ENCODE measurements around the gene SIK1. TPM values are rescaled to one million over a fixed set of nuclear protein-coding genes. Genes with fewer than 3 reads are reported as not detected.
"Not testable (repeated sequence)": the region's sequence is repeated elsewhere in the genome, so short reads cannot be mapped to it uniquely, and the experiment has no call there.

Gene SIK1
- polyA plus RNA-seq, result 10 to 100 TPM in 1 of 4 donors, 1 to 10 TPM in 3; 1.9 to 11.5 (median 4.9) TPM
- long read RNA-seq, donor 1, result 0 reads
- long read RNA-seq, donor 2, result 0 reads
- long read RNA-seq, donor 3, result 0 reads
- long read RNA-seq, donor 4, result 0 reads
- long read RNA-seq, donor 5, result 0 reads
- long read RNA-seq, donor 6, result 0 reads
- long read RNA-seq, donor 7, partial matches to known transcripts, result 0 of 1 reads
- long read RNA-seq, donor 7, other reads (novel, unspliced or antisense), result 0 of 1 reads
- long read RNA-seq, donor 8, result 0 reads
- long read RNA-seq, donor 9, result 0 reads
- long read RNA-seq, donor 10, result 0 reads

- not testable (repeated sequence) for FAIRE-seq; H3K27me3 ChIP-seq (ENCODE audit: control insufficient read depth in 3 of 3, insufficient read depth in 3 of 3, low read length in 3 of 3); H3K36me3 ChIP-seq (ENCODE audit: control insufficient read depth in 3 of 3, insufficient read depth in 2 of 3, low read depth in 1 of 3, low read length in 3 of 3); H3K4me1 ChIP-seq (ENCODE audit: control insufficient read depth in 3 of 3, insufficient read depth in 2 of 3, low read depth in 1 of 3, low read length in 2 of 3); DNase-seq; H3K27ac ChIP-seq (ENCODE audit: low read depth in 1 of 3, low read length in 2 of 3); H3K4me3 ChIP-seq (ENCODE audit: low read depth in 1 of 3, low read length in 3 of 3); H3K9me3 ChIP-seq (ENCODE audit: control insufficient read depth in 2 of 2, insufficient read depth in 1 of 2, low read depth in 1 of 2, low read length in 1 of 2)
- 10% methylated on average over 2 of the region's 120 CpGs; no CpG with 5 or more reads in 2 of the 3 donors for WGBS, 3 donors
Measured at GRCh38 chr21:43426404-43427241, at the start of gene SIK1. Gene SIK1 (minus strand): TSS chr21:43427131. CDS start chr21:43426178, 953 bp downstream.

- not testable (repeated sequence) for H3K27me3 ChIP-seq (ENCODE audit: control insufficient read depth in 3 of 3, insufficient read depth in 3 of 3, low read length in 3 of 3); H3K4me3 ChIP-seq (ENCODE audit: low read depth in 1 of 3, low read length in 3 of 3); H3K9me3 ChIP-seq (ENCODE audit: control insufficient read depth in 2 of 2, insufficient read depth in 1 of 2, low read depth in 1 of 2, low read length in 1 of 2); H3K4me1 ChIP-seq (ENCODE audit: control insufficient read depth in 3 of 3, insufficient read depth in 2 of 3, low read depth in 1 of 3, low read length in 2 of 3); FAIRE-seq; H3K36me3 ChIP-seq (ENCODE audit: control insufficient read depth in 3 of 3, insufficient read depth in 2 of 3, low read depth in 1 of 3, low read length in 3 of 3); H3K27ac ChIP-seq (ENCODE audit: low read depth in 1 of 3, low read length in 2 of 3); DNase-seq
- no CpG with 5 or more reads among the region's 16 CpGs for WGBS, 3 donors
Measured at GRCh38 chr21:43471597-43472242, 44.8 kb upstream of the SIK1 start.

- H3K4me1 ChIP-seq (ENCODE audit: control insufficient read depth in 3 of 3, insufficient read depth in 2 of 3, low read depth in 1 of 3, low read length in 2 of 3); DNase-seq; H3K27ac ChIP-seq (ENCODE audit: low read depth in 1 of 3, low read length in 2 of 3); H3K27me3 ChIP-seq (ENCODE audit: control insufficient read depth in 3 of 3, insufficient read depth in 3 of 3, low read length in 3 of 3); FAIRE-seq; H3K4me3 ChIP-seq (ENCODE audit: low read depth in 1 of 3, low read length in 3 of 3); H3K36me3 ChIP-seq (ENCODE audit: control insufficient read depth in 3 of 3, insufficient read depth in 2 of 3, low read depth in 1 of 3, low read length in 3 of 3); H3K9me3 ChIP-seq (ENCODE audit: control insufficient read depth in 2 of 2, insufficient read depth in 1 of 2, low read depth in 1 of 2, low read length in 1 of 2): not testable (repeated sequence)
- WGBS, 3 donors, result no CpG with 5 or more reads among the region's 31 CpGs
Measured at GRCh38 chr21:43469719-43470458, 43.0 kb upstream of the SIK1 start.

- no peak for FAIRE-seq
- no peak overlapping the region for H3K27ac ChIP-seq (ENCODE audit: low read depth in 1 of 3, low read length in 2 of 3)
- WGBS, 3 donors, result 57 to 75% (median 74%) methylated on average over 1 of the region's 1 CpG
- H3K4me3 ChIP-seq (ENCODE audit: low read depth in 1 of 3, low read length in 3 of 3), result no peak overlapping the region
- DNase-seq, result no peak
- H3K27me3 ChIP-seq (ENCODE audit: control insufficient read depth in 3 of 3, insufficient read depth in 3 of 3, low read length in 3 of 3), result no peaks in the 10 kb centered on the region
- no peaks in the 10 kb centered on the region for H3K36me3 ChIP-seq (ENCODE audit: control insufficient read depth in 3 of 3, insufficient read depth in 2 of 3, low read depth in 1 of 3, low read length in 3 of 3)
- H3K4me1 ChIP-seq (ENCODE audit: control insufficient read depth in 3 of 3, insufficient read depth in 2 of 3, low read depth in 1 of 3, low read length in 2 of 3), result no peaks in the 10 kb centered on the region
- H3K9me3 ChIP-seq (ENCODE audit: control insufficient read depth in 2 of 2, insufficient read depth in 1 of 2, low read depth in 1 of 2, low read length in 1 of 2), result no peaks in the 10 kb centered on the region
Measured at GRCh38 chr21:43467785-43468184, 40.9 kb upstream of the SIK1 start.

DNA sequence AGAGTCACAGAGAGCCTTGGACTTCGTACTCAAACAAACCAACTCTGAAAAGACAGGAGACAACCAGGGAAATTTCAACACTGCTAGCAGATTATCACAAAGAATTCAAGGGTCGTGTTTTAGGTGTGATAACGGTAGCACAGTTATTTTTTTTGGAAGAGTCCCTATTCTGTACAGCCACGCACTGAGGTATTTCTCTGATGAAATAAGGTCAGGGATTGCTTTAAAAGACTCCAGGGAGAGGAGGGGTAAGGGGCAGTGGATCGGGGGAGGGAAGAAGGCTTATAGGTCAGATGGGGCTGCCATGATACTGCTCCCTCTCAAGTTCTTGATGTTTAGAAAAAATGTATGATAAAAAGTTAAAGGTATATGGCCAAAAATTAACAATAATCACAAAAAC is 38.2 kb upstream of the SIK1 start:
- H3K36me3 ChIP-seq (ENCODE audit: control insufficient read depth in 3 of 3, insufficient read depth in 2 of 3, low read depth in 1 of 3, low read length in 3 of 3); FAIRE-seq: not testable (repeated sequence)
- no CpG with 5 or more reads among the region's 5 CpGs for WGBS, 3 donors

GRCh38 chr21:43463498-43464261 is 36.7 kb upstream of the SIK1 start:
- H3K36me3 ChIP-seq (ENCODE audit: control insufficient read depth in 3 of 3, insufficient read depth in 2 of 3, low read depth in 1 of 3, low read length in 3 of 3); H3K4me3 ChIP-seq (ENCODE audit: low read depth in 1 of 3, low read length in 3 of 3); H3K9me3 ChIP-seq (ENCODE audit: control insufficient read depth in 2 of 2, insufficient read depth in 1 of 2, low read depth in 1 of 2, low read length in 1 of 2); H3K27me3 ChIP-seq (ENCODE audit: control insufficient read depth in 3 of 3, insufficient read depth in 3 of 3, low read length in 3 of 3); H3K4me1 ChIP-seq (ENCODE audit: control insufficient read depth in 3 of 3, insufficient read depth in 2 of 3, low read depth in 1 of 3, low read length in 2 of 3); FAIRE-seq; H3K27ac ChIP-seq (ENCODE audit: low read depth in 1 of 3, low read length in 2 of 3); DNase-seq: not testable (repeated sequence)
- 54 to 77% (median 64%) methylated on average over 2 to 3 of the region's 20 CpGs for WGBS, 3 donors

More for the DNA sequence above, 38.2 kb upstream of the SIK1 start:
- not testable (repeated sequence) for H3K27me3 ChIP-seq (ENCODE audit: control insufficient read depth in 3 of 3, insufficient read depth in 3 of 3, low read length in 3 of 3); H3K4me3 ChIP-seq (ENCODE audit: low read depth in 1 of 3, low read length in 3 of 3); DNase-seq; H3K4me1 ChIP-seq (ENCODE audit: control insufficient read depth in 3 of 3, insufficient read depth in 2 of 3, low read depth in 1 of 3, low read length in 2 of 3); H3K27ac ChIP-seq (ENCODE audit: low read depth in 1 of 3, low read length in 2 of 3); H3K9me3 ChIP-seq (ENCODE audit: control insufficient read depth in 2 of 2, insufficient read depth in 1 of 2, low read depth in 1 of 2, low read length in 1 of 2)

DNA sequence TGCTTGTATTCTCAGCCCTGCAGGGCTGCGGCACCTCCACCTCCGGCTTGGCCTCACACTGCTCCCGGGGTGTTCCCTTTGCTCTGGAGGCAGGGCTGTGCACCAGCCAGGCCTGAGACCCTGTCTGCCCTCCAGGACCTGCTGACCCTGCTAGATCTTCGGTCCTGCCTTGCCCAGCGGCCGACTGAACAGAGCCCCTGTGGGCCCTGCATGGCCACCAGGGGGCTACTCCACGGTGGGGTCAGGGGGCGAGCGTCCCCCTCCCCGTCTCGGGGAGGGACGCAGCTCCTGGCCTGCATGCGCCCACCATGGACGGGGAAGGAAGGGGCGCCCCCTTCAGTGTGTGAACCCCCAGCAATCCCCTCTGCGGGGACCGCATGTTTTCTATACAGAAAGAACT is 36.0 kb upstream of the SIK1 start:
- not testable (repeated sequence) for H3K4me1 ChIP-seq (ENCODE audit: control insufficient read depth in 3 of 3, insufficient read depth in 2 of 3, low read depth in 1 of 3, low read length in 2 of 3); H3K36me3 ChIP-seq (ENCODE audit: control insufficient read depth in 3 of 3, insufficient read depth in 2 of 3, low read depth in 1 of 3, low read length in 3 of 3); H3K9me3 ChIP-seq (ENCODE audit: control insufficient read depth in 2 of 2, insufficient read depth in 1 of 2, low read depth in 1 of 2, low read length in 1 of 2); H3K27ac ChIP-seq (ENCODE audit: low read depth in 1 of 3, low read length in 2 of 3); H3K4me3 ChIP-seq (ENCODE audit: low read depth in 1 of 3, low read length in 3 of 3); H3K27me3 ChIP-seq (ENCODE audit: control insufficient read depth in 3 of 3, insufficient read depth in 3 of 3, low read length in 3 of 3); DNase-seq; FAIRE-seq
- no CpG with 5 or more reads among the region's 17 CpGs for WGBS, 3 donors
